AG10803 (cell line): ENCODE results near the gene C19orf33.
"Not testable (repeated sequence)": the region's sequence is repeated elsewhere in the genome, so short reads cannot be mapped to it uniquely, and the experiment has no call there.

Experiments
- DNase-seq: peaks from one replicate; pipeline ENCODE4 v3.0.0; 2010; ENCODE audit warnings: low read depth
- H3K4me3 ChIP-seq: 2 replicates; pipeline ENCODE4 v1.5.1; 2011; ENCODE audit warnings: mild to moderate bottlenecking, low read length, control low read depth
- CTCF ChIP-seq: conservative IDR thresholded peaks from 2 replicates; pipeline ENCODE4 v1.5.1; 2011; ENCODE audit warnings: mild to moderate bottlenecking, low read length, control low read depth, inconsistent platforms

The C19orf33 gene

GRCh38 chr19:38335949-38336637 is 32.0 kb downstream of the C19orf33 start:
- DNase-seq: peak; percentile 94
- no peak for TF ChIP-seq CTCF
- H3K4me3 ChIP-seq: peak overlapping the region; percentile 94

- DNase-seq: peak; percentile 85
- peak overlapping the region; percentile 94 for H3K4me3 ChIP-seq
- no peak for TF ChIP-seq CTCF
Measured at GRCh38 chr19:38336638-38337359, 32.7 kb downstream of the C19orf33 start.

- DNase-seq: no peak
- no peak for TF ChIP-seq CTCF
- H3K4me3 ChIP-seq: peak overlapping the region; percentile 94
Measured at GRCh38 chr19:38337360-38337653, 33.3 kb downstream of the C19orf33 start.

- peak; percentile 8 for DNase-seq
- not testable (repeated sequence) for H3K4me3 ChIP-seq
Measured at GRCh38 chr19:38339011-38339410, 35.0 kb downstream of the C19orf33 start.

GRCh38 chr19:38340927-38341326 is 36.9 kb downstream of the C19orf33 start:
- no peak overlapping the region for H3K4me3 ChIP-seq
- no peak for TF ChIP-seq CTCF
- DNase-seq: no peak

- no peak for TF ChIP-seq CTCF
- DNase-seq: no peak
- no peak overlapping the region for H3K4me3 ChIP-seq
Measured at GRCh38 chr19:38346837-38347236, 42.8 kb downstream of the C19orf33 start.

- DNase-seq: no peak
- no peak overlapping the region for H3K4me3 ChIP-seq
- no peak for TF ChIP-seq CTCF
Measured at GRCh38 chr19:38350883-38351282, 46.8 kb downstream of the C19orf33 start.
